HS-5 (cell line): Measurements from ENCODE around the gene CEP112.
A peak's percentile ranks its signal among the peaks of the same experiment; 100 is the strongest.

Experiments
- DNase-seq: peaks from one replicate; pipeline ENCODE4 v3.0.0-alpha.2; 2012; ENCODE audit warnings: low read depth

CEP112 gene

DNA sequence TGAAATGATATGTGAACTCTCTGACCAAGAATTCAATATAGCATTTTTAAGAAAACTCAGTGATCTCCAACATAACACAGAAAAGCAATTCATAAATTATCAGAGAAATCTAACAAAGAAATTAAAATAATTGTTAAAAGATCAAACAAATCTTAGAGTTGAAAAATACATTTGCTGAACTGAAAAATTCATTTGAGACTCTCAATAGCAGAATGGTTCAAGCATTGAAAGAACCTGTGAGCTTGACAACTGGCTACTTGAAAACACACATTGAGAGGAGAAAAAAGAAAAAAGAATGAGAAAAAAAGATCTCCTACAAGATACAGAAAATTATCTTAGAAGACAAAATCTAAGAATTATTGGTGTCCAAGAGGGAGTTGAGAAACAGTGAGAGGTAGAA lies 203.5 kb downstream of the CEP112 start:
- DNase-seq = no peak

DNA sequence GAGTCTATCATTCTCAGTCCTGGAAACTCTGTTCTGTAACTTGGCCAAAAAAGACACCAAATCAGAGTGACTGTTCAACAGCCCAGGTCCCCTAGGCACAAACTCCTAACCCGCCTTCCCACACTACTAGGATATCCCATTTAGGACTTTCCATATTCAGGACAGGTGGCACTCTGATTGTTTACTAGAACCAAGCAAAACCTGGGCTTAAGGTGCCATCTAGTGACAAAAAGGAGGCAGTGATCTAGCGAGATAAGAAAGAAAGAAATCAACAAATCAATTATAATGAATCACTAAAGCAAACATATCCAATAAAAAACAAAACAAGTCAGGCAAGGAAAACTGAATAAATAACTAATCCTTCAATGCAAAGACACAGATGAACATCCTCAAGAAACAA lies 203.9 kb downstream of the CEP112 start:
- peak; percentile 6 for DNase-seq

DNA sequence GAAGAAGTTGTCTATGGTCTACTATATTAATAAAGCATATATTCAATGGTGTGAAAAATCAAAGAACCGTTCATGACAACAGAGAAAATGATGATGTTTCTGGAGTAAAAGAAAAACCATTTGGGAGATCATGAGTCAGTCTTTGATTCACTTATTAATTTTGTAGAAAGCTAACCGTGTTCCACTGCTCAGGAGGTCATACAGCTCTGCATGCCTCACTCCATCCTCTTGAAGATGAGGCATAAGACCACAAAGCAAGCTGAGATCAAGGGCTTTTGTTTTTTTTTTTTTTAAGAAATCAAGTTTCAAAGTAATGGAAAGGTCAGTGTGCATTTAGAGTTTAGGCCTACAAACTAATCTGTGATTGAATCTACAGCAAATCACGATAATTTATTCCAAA lies 206.4 kb downstream of the CEP112 start:
- no peak for DNase-seq

DNA sequence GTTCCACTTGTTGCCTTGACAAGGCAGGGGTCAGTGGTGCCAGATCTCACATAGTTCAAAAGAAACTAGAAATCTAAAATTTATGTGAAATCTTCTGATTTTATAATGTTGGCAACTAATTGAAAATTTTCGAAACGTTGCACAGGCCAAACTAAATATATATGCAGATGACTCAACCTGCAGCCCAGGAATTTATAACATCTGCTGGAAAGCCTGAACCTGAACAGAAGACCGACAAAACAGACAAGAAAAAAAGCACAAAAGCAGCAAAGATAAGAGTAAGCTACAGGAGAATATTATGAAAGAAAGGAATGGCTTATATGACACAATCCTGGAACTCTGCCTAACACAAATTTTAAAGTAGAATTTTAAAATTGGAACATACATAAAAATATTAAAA lies 207.6 kb downstream of the CEP112 start:
- no peak for DNase-seq

DNA sequence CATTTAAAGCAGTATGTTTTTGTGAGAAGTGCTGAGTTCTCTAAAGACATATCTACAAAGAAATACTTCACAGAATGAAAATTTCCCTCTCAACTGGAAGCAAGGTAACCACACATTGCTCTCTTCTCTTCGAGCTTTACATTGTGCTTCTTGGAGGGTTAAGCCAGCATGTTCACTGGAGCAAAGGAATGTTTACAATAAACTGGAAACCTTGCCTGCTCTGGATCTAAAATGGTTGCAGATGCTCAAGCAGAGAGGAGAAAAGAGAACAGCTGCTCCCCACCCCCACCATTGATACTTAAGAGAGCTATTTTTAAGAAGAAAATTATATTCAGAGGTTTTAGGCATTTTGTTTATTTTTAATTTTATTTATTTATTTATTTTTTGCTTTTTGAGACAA lies 213.1 kb downstream of the CEP112 start:
- no peak for DNase-seq

DNA sequence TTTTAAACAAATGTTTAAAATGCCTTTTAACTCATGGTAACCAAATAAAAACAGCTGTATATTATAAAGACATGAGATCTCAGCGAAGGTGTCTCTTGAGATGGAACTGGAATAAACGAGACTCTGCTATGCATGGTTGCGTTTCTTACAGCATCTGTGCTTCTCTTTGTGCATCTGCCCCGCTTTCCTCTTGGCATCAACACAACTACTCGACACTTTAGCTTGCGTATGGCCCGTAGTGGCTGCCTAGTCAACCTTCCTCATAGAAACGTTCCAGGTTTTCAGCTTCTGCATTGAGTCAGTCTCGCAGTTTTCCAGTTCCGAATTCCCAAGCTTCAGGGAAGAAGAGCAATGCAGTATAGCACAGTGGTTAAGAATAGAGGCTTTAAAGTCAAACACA lies 214.9 kb downstream of the CEP112 start:
- no peak for DNase-seq

DNA sequence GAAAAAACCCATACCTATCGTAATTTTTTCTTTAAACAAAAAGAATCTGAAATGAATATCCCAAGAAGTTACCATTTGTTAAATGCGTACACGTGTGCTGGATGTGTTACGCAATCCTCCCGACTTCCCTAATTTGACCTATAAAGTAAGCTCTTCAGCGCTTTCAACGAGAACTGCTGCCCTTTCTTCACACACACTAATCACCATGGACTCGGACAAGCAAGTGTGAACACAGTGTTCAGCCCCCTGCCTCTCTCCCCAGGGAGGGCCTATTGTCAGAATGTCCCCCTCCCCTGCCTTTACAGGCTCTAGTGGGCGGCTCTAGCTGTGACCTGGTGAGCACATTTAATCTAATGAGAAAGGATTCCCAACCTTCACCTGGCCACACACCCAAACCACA lies 216.1 kb downstream of the CEP112 start:
- DNase-seq = no peak

DNA sequence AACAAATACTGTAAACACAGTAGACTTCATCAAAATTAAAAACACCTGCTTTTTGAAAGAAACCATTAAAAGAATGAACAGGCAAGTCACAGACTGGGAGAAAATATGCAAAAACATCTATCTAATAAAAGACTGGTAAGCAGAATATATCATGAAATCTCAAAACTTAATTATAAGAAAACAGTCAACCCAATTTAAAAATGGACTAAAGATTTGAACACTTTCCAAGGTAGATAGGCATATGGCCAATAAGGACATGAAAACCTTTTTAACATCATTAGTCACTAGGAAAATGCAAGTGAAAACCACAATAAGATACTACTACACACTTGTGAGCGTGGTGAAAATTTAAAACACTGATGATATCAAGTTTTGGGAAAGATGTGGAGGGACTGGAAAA lies 218.7 kb downstream of the CEP112 start:
- DNase-seq = no peak

DNA sequence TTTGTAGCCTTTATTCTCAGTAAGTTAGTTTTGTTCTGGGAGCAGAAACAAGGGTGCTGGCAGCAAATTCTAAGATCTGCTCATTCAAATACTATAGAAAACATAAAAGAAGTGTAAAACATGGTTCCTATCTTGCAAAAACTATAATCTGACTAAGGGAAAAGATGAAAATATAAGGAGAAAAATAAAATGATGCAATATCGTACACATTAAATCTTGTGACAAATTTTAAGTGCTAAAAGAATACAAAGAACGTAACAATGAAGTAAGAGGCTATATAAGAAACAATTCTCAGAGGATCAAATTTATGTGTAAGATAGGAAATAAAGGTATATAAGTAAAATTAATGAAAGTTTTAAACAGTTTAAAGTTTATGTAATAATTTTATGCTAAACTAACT lies 224.6 kb downstream of the CEP112 start:
- no peak for DNase-seq

DNA sequence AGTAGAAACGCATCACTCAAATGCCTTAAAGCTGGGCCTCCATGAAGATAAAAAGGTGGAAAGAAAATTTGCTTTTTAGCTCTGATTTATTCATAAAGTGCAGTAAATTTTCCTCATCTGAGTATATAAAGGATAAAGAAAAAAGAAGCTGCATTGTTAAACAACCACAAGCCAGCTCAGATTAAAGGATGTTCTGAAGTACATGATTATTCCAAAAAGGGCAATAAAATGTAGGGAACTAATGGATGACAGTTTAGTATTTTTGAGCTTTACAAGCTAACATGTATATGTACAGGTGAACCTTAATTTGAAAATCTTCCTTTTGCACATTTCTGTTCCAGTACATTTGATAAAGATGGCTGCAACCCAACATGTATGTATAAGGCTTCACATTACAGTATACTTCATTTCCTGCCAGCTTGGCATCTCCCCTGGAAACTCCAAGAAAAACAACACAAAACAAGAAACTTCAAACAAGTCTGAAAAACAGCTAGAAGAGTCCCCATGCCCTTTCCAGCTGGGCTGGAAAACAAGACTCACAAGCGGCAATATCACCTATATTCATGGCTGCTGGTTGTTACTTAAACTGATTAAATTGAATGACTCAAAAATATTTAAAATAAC lies 225.7 kb downstream of the CEP112 start:
- DNase-seq = no peak

DNA sequence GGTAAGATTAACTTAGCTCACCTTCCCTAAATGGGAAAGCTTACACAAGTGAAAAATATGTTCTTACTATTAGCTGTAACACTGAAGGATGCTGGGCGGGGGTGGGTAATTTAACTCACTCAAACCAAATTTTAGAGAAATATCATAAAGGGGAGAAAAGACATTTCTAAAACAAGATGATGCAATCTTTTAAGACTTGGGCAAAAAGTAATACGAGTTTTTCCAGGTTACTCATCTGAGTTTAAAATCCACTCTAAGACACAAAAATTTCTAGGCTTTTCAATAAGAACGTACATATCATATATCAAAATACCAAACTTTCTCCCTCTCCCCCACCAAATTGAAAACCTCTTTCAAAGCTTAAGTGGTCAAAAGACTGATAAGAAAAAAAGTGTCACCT lies 228.8 kb downstream of the CEP112 start:
- no peak for DNase-seq

DNA sequence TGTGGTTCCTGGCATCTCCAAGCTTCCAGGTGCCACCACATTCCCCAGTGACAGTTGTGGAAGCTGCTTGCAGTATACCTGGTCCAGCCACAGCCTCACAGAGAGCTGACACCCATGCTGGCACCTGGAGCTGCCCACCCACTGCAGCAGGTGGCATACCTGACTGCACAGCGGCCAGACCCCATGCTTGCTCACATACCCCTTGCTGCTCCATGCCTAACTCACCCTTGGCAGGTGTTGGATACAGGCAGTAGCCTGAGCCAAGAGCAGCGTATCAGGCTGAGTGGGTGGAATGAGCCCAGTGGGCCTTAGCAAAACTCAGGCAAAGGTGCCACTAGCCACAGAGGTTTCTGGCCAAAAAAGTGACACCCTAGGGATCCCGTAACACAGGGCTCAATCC lies 232.3 kb downstream of the CEP112 start:
- no peak for DNase-seq

DNA sequence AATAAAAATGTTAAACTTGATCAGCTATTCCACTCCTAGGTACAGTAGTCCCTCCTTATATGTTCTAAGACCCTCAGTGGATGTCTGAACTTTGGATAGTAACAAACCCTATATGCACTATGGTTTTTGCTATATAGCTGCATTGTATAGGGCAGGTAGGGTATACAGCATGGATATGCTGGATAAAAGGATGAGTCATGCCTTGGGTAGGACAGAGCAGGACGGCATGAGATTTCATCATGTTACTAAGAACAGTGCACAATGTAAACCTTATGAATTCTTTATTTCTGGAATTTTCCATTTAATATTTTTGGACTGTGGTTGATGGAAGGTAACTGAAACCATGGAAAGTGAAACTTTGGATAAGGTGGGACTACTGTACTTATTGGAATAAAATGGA lies 235.1 kb downstream of the CEP112 start:
- no peak for DNase-seq

DNA sequence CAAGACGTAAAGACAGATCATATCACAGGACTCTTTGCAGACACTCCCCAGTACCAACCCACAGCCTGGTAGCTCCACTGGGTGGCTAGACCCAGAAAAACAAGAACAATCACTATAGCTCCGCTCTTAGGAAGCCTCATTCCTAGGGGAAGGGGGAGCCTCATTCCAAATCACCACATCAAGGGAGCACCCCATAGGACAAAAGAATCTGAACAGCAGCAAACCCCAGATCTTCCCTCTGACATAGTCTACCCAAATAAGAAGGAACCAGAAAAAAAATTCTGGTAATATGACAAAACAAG lies 237.8 kb downstream of the CEP112 start:
- no peak for DNase-seq

DNA sequence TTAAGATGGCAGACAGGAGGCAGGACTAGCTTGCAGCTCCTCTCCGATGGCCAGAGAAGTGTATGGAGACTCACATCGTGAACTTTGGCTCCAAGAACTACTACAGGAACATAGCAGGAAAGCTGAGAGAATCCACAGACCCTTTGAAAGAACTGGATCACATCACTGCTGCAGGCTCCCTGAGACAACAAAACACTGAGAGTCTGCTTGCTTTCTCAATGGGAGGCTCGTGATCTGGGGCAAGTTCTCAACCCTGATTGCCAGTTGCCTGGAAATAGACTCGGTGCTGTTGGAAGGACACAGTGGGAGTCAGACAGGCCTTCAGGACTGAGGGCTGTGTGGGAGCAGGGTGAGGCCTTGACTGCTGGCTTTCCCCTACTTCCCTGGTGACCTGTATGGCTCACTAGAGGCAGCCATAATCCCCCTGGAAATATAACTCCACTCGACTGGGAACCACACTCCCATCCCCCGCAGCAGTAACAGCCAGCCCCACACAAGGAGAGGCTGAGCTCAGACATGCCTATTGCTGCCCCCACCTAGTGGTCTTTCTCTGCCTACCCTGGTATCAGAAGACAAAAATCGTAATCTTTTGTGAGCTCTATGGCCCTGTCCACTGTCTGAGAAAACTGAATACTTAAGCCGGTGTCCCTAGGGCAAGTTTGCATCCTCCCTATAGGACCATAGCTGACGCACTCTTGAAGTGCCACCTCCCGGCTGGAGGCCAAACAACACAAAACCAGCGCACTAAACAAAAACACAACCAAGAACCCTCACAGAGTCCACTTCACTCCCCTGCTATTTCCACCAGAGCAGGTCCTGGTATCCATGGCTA lies 238.4 kb downstream of the CEP112 start:
- DNase-seq = no peak

DNA sequence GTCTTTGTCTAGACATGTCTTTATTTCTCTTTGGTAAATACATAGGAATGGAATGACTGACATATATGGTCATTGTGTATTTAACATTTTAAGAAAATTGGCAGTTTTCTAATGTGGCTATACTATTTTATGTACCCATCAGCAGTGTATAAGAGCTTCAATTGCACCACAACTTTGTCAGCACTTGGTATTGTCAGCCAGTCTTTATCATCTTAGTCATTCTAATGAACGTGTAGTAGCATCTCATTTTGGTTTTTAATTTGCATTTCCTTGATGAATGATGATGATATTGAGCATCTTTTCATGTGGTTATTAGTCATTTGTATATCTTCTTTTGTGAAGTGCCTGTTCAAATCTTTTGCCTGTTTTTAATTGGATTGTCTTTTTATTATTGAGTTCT lies 239.3 kb downstream of the CEP112 start:
- no peak for DNase-seq

DNA sequence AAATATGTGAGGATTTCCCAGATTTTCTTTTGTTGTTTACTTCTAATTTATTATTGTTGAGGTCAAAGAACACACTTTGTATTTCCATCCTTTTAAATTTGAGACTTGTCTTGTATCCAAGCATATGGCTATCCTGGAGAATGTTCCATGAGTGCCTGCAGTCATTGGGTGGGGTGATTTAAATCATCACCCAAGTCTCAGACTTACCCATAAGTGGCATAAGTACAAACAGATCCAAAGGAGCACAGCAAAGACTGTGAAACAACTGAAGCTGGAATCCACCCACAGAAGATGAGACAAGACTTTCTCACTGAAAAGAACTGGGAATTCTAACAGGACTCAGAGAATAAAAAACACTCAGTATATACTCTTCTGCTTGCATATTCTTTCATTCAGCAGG lies 239.9 kb downstream of the CEP112 start:
- DNase-seq = no peak

DNA sequence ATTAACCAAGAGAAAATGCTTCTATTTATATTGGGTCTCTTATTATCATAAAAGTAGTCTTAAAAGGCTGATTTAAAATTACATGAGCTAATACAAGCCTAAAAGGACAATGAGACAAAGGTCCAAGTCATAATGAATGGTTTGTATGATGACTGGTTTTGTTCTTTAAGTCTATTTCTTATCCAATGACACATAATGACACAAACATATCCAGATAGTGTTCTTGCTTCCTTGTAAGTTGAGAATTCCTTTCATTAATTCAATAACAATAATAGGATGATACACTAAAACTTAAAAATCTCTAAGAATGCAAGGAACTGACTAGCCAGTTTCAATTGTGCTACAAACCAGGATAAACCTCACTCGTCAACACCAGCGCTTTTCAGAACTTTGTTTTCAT lies 244.1 kb downstream of the CEP112 start:
- no peak for DNase-seq

DNA sequence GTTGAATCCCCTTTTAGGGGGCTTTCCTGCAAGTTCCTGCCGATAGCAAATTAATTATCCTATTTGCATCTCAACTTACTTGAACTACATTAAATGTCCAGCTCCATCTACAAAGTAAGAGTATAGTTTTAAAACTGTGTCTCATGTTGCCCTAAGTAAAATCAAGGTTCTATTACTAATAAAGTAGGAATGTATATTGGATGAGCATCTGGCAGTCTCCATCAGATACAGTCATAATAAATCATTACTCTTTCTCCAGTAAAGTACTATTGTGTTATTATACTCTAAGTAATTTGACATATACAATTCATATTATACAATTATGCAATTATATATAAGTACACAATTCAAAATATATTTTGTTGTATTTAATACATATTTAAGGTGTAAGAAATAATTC lies 249.3 kb downstream of the CEP112 start:
- peak; percentile 9 for DNase-seq

DNA sequence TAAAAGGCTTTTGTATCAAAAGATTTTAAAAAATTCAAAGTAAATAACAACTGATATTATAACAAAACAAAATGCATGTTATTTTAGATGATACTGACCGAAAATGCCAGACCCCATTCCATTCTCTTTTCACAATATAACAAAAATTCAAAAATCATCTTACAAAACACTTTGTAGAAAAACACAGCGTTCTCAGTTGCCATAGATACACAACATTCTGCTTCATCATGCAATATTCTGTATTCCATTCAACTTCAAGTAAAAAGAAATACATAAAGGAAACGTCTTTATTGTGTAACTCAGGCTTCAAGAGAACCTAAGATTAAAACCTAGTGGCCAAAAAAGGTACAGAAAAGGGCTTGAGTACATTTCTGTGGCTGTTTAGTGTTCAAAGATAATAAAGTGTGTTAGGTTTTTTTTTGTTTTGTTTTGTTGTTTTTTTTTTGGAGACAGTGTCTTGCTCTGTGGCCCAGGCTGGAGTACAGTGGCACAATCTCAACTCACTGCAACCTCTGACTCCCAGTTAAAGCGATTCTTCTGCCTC lies 250.5 kb downstream of the CEP112 start:
- no peak for DNase-seq

DNA sequence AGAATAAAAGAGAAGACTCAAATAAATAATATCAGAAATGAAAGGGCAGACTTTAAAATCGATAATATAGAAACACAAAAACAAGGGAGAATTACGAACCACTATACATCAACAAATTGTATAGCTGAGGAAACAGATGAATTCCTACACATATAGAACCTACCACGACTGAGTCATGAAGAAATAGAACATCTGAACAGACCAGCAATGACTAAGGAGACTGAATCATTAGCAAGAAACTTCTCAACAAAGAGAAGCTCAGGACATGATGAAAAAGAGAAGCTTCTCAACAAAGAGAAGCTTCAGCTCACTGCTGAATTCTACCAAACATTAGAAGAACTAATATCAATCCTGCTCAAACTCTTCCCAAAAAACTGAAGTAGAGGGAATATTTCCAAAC lies 255.9 kb downstream of the CEP112 start:
- peak; percentile 24 for DNase-seq

DNA sequence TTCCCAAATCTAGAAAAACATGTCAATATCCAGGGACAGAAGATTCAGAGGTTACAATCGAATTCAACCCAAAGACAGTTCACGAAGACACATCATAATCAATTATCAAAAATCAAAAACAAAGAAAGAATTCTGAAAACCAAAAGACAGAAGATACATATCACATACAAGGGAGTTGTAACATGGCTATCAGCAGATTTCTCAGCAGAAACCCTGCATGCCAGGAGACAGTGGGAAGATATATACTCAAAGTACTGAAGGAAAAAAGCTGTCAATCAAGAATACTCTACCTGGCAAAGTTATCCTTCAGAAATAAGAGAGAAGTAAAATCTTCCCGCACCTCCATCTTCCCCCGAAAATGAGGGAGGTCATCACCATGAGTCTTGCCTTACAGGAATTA lies 258.6 kb downstream of the CEP112 start:
- no peak for DNase-seq

DNA sequence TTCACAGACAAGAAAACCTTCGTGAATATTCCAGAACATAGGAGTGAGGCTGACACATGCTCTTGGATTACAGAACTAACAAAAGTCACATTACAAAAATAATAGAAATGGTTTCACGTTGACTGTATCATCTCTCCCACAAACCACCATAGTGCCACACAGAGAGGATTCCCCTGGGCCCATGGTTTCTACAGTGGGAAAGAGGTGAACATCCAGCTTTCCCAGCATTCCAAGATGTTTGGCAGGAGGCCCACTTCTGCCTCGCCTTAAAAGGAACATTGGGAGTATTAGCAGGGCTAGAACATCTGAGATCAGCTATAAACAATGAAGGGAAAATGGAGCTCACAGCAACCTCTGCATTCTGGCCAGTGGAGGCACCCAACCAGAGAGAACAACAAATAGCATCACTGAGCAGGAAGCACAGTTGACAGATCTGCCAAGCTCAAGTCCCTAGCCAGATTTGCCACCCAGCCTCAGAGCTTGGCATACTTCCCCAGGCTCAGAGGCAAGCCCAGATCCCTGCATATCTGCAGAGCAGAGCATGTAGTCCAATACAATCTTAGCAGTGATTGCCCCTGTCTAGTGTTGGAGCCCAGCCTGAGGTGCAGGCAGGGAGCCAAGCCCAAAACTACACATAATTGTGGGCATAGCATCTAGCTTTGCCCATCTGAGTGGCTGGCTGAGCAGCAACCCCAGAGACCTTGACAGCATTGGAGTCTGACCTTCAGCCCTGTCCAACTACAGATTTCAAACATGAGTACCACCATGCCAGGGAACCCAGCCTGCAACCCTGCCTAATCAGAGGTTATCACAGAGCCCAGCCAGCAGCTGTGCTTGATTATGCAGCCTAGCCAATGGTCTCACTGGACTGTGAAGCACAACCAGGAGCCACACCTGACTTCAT lies 260.4 kb downstream of the CEP112 start:
- DNase-seq = no peak
